Endothelial cell of umbilical vein (primary cell): Measurements from ENCODE around the gene EHD1. TPM values are rescaled to one million over a fixed set of nuclear protein-coding genes. Genes with fewer than 3 reads are reported as not detected.

Experiments
- BruUV-seq: library from RNA; stranded (reverse); fragments of 400-500 nt; replicated peaks from 2 replicates; lab custom pipeline; 2021; lab: Mats Ljungman, UMichigan
- CTCF ChIA-PET: fragments of 300-600, 350-600 bp; sonication (Branson Sonifier 250); formaldehyde crosslinking; loops from one replicate; lab custom pipeline; 2021; ENCODE audit warnings: antibody characterized with exemption, inconsistent platforms; lab: Charles Lee
- POLR2A ChIA-PET: fragments of 300-600, 350-600 bp; sonication (Branson Sonifier 250); formaldehyde crosslinking; loops from one replicate; lab custom pipeline; 2021; ENCODE audit warnings: antibody characterized with exemption, inconsistent platforms; lab: Charles Lee
- DNase-seq: peaks from one replicate; pipeline ENCODE4 v3.0.0-alpha.2; 2011; ENCODE audit warnings: low read depth, low spot score
- FAIRE-seq: peaks from 2 replicates; lab custom pipeline; 2011; peaks lifted over from hg19 to GRCh38; lab: Jason Lieb, UNC
- H2AFZ ChIP-seq: 2 replicates; pipeline ENCODE4 v1.6.0; 2012; ENCODE audit warnings: low read depth, low read length, control low read depth, inconsistent platforms
- H3K27ac ChIP-seq: 2 replicates; pipeline ENCODE4 v1.5.1; 2011; ENCODE audit warnings: low read depth, mild to moderate bottlenecking, control low read depth, low read length, moderate library complexity; ENCODE audit not compliant: insufficient read depth
- H3K27me3 ChIP-seq, 2 experiments: 2 replicates each; pipeline versions ENCODE4 v1.6.0 to v1.6.1; 2011; ENCODE audit warnings: low read length in 2 of 2, mixed read lengths in 1 of 2; ENCODE audit not compliant: control insufficient read depth in 2 of 2, insufficient read depth in 2 of 2
- H3K36me3 ChIP-seq, 2 experiments: 2 replicates in 1 of 2; 3 replicates in 1 of 2; pipeline ENCODE4 v1.5.1; 2011; ENCODE audit warnings: low read length in 2 of 2, mild to moderate bottlenecking in 1 of 2, moderate library complexity in 1 of 2; ENCODE audit not compliant: control insufficient read depth in 2 of 2, insufficient read depth in 2 of 2; ENCODE audit errors: extremely low read depth in 1 of 2
- H3K4me1 ChIP-seq: 3 replicates; pipeline ENCODE4 v1.5.1; 2011; ENCODE audit warnings: mild to moderate bottlenecking, low read length; ENCODE audit not compliant: control insufficient read depth, insufficient read depth; ENCODE audit errors: extremely low read depth
- H3K4me2 ChIP-seq: 2 replicates; pipeline ENCODE4 v1.6.1; 2011; ENCODE audit warnings: low read length, control low read depth, mixed read lengths; ENCODE audit not compliant: insufficient read depth
- H3K4me3 ChIP-seq, 3 experiments: fragments of 200-600 bp in 1 of 3; sonication (generic), shearing (Covaris generic) in 1 of 3; replicated peaks in 1 of 3; 2 replicates each; pipeline ENCODE4 v1.5.1; 2011 to 2016; ENCODE audit warnings: control low read depth in 3 of 3, low read length in 3 of 3, mild to moderate bottlenecking in 2 of 3, inconsistent platforms in 1 of 3, low read depth in 1 of 3, moderate library complexity in 1 of 3; ENCODE audit not compliant: insufficient read depth in 1 of 3
- H3K79me2 ChIP-seq: 2 replicates; pipeline ENCODE4 v1.6.0; 2012; ENCODE audit warnings: low read length, inconsistent platforms; ENCODE audit not compliant: control insufficient read depth, insufficient read depth
- H3K9ac ChIP-seq: replicated peaks from 2 replicates; pipeline ENCODE3; 2011; ENCODE audit warnings: low read length, control low read depth; ENCODE audit not compliant: insufficient read depth; ENCODE audit errors: extremely low read depth
- H3K9me1 ChIP-seq: replicated peaks from 3 replicates; pipeline ENCODE4 v1.6.0; 2011; ENCODE audit warnings: mild to moderate bottlenecking, low read length; ENCODE audit not compliant: control insufficient read depth, insufficient read depth; ENCODE audit errors: extremely low read depth
- H3K9me3 ChIP-seq: replicated peaks from 2 replicates; pipeline ENCODE4 v1.5.1; 2012; ENCODE audit warnings: low read length, inconsistent platforms; ENCODE audit not compliant: control insufficient read depth, insufficient read depth
- H4K20me1 ChIP-seq: replicated peaks from 2 replicates; pipeline ENCODE3; 2011; ENCODE audit warnings: mild to moderate bottlenecking, low read length; ENCODE audit not compliant: control insufficient read depth, insufficient read depth; ENCODE audit errors: extremely low read depth
- CTCF ChIP-seq, 2 donors: IDR thresholded peaks; 1 replicate in 1 of 2; 2 replicates in 1 of 2; pipeline ENCODE4 v1.5.1; 2011; ENCODE audit warnings: low read length in 2 of 2, mild to moderate bottlenecking in 2 of 2, moderate library complexity in 2 of 2, control low read depth in 1 of 2, inconsistent platforms in 1 of 2, low read depth in 1 of 2; ENCODE audit not compliant: insufficient read depth in 1 of 2; ENCODE audit errors: extremely low read depth in 1 of 2
- EZH2 ChIP-seq: IDR thresholded peaks from 2 replicates; pipeline ENCODE4 v1.6.1; 2012; ENCODE audit warnings: borderline replicate concordance, low read depth, mild to moderate bottlenecking, moderate library complexity, low read length, inconsistent platforms; ENCODE audit not compliant: severe bottlenecking
- FOS ChIP-seq: IDR thresholded peaks from 2 replicates; pipeline ENCODE4 v1.6.1; 2011; ENCODE audit warnings: mild to moderate bottlenecking, low read length, moderate library complexity, borderline replicate concordance; ENCODE audit not compliant: insufficient read depth
- GATA2 ChIP-seq: IDR thresholded peaks from 2 replicates; pipeline ENCODE4 v1.7.0; 2011; ENCODE audit warnings: low read depth, mild to moderate bottlenecking, moderate library complexity, mixed read lengths, low read length; ENCODE audit not compliant: insufficient read length, insufficient read depth
- JUN ChIP-seq: IDR thresholded peaks from 2 replicates; pipeline ENCODE4 v1.6.1; 2011; ENCODE audit warnings: borderline replicate concordance, low read depth; ENCODE audit not compliant: insufficient read length, insufficient read depth
- MAX ChIP-seq: IDR thresholded peaks from 2 replicates; pipeline ENCODE4 v1.6.1; 2011; ENCODE audit not compliant: insufficient read depth, insufficient read length
- MYC ChIP-seq: IDR thresholded peaks from one replicate; pipeline ENCODE4 v1.6.1; 2011; ENCODE audit warnings: mild to moderate bottlenecking, low read depth, low read length
- POLR2A ChIP-seq: IDR thresholded peaks from 2 replicates; pipeline ENCODE4 v1.6.1; 2012; ENCODE audit warnings: low read depth, mild to moderate bottlenecking, control low read depth, low read length
- POLR2AphosphoS5 ChIP-seq: IDR thresholded peaks from 2 replicates; pipeline ENCODE4 v1.6.1; 2012; ENCODE audit warnings: low read depth, mild to moderate bottlenecking, control low read depth, low read length, moderate library complexity; ENCODE audit not compliant: insufficient read depth
- dilution Hi-C: fragments of 300-500 bp; cut with MboI; formaldehyde crosslinking; loops from one replicate; pipeline ENCODE4 v1.15.0; 2019; ENCODE audit warnings: low sequenced_read_pairs; ENCODE audit not compliant: extremely low pct_ligation_motif_present
- intact Hi-C: fragments of 100-400 bp; cut with micrococcal nuclease; formaldehyde crosslinking; loops from one replicate; pipeline ENCODE4 v1.10.0; 2022
- polyA plus RNA-seq, 4 experiments: library from polyadenylated mRNA; depleted of rRNA in 3 of 4; stranded (reverse) in 3 of 4; unstranded in 1 of 4; fragments of >200 nt; gene quantifications; 2 replicates each; pipeline versions ENCODE4 v1.2.1 to v1.2.3, GENCODE V29; 2011 to 2012; ENCODE audit warnings: missing spikeins in 1 of 4
- total RNA-seq: library from RNA; stranded (reverse); gene quantifications from 2 replicates; pipeline ENCODE4 v1.2.3, GENCODE V29; 2021

The EHD1 gene
- total and polyA plus RNA-seq, 2 donors (not counting 3 experiments of a cell fraction or from before 2014, with no cell fraction given), result 109 to 136 TPM

DNA sequence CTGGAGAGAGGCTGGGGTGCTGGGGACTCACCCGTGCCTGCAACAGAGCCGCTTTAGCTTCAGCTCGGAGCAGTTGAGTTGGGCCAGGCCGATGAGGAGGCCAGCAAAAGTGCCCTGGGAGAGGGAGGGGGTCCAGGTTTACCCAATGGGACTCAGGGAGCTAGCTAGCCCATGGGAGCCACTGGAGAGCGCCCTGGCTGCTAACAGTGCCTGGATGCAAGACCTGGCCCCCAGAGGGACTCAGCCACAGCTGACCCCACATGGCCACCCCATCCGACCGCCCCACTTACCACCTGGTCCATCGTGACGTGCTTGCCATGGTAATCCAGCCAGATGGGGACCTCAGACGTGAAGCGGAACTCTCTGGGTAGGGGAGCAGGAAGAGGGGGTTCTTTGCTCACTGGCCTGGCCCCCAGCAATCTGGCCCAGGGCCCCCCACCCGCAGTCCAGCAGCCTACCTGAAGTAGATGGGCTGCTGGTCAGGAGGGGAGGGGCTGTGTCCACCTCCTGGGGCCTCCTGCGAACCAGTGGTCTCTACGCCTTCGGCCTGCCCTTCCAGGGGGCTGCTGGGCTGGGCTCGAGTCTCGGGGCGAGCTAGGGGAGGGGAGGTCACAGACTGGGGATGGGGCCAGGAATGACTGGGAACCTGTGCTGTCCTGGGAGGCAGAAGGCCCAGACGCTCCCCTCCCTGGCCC lies 19.1 kb upstream of the EHD1 start:
- Histone ChIP-seq H3K79me2 (no peaks in the 10 kb centered on the region), H4K20me1 (no peaks in the 10 kb centered on the region), H3K27ac (no peak overlapping the region), H3K9ac (no peak overlapping the region), H3K4me1 (no peaks in the 10 kb centered on the region), H3K9me3 (no peaks in the 10 kb centered on the region), H3K9me1 (no peaks in the 10 kb centered on the region), H3K27me3 (no peaks in the 10 kb centered on the region), H3K4me3 (no peak overlapping the region), H2AFZ (no peak overlapping the region), H3K4me2 (no peak overlapping the region), H3K36me3 (peaks cover 0 to 35% of the 10 kb centered on the region in 2 experiments)
- CTCF ChIA-PET, result interaction anchor here (9.4 kb wide), 1 partner anchor 50 kb away, joined by 168 read pairs; the partner anchor contains the start of gene CDC42BPG
- TF ChIP-seq POLR2A (no peak), CTCF (IDR thresholded peaks at IDR 0.05; ENCODE audit: extremely low read depth in 1 of 2, insufficient read depth in 1 of 2, low read depth in 1 of 2, low read length in 2 of 2) (no peak), GATA2 (no peak), EZH2 (no peak), POLR2AphosphoS5 (no peak), MAX (no peak), JUN (no peak), FOS (no peak), MYC (no peak)
- BruUV-seq, result no TSS peak
- DNase-seq, result no peak
- POLR2A ChIA-PET, result no interaction called here
- intact Hi-C loops (no loop called here), dilution Hi-C loops (loop anchor here (10.0 kb wide), 1 partner anchor 53 kb away; the partner anchor contains the start of gene CDC42BPG)
- FAIRE-seq, result no peak
